DND-41 (cell line): ENCODE data around the gene CAPRIN1.

Source experiments
- ATAC-seq: fragments of 200-7000 bp; cut with Tn5 transposase; 3 replicates; pipeline ENCODE4 v1.9.1; 2021; ENCODE audit warnings: low read depth; ENCODE audit not compliant: insufficient read depth
- DNase-seq: peaks from one replicate; pipeline ENCODE4 v3.0.0-alpha.2; 2020
- H2AFZ ChIP-seq: 2 replicates; pipeline ENCODE4 v1.6.0; 2012; ENCODE audit warnings: low read depth, low read length
- H3K27ac ChIP-seq: 2 replicates; pipeline ENCODE4 v1.5.1; 2012; ENCODE audit warnings: low read length, inconsistent platforms
- H3K27me3 ChIP-seq: fragments of 200-600 bp; sonication (generic); 2 replicates; pipeline ENCODE4 v1.6.0; 2012; ENCODE audit warnings: low read length, mild to moderate bottlenecking, inconsistent platforms; ENCODE audit not compliant: insufficient read depth, poor library complexity
- H3K36me3 ChIP-seq: 2 replicates; pipeline ENCODE4 v1.5.1; 2012; ENCODE audit warnings: low read length, inconsistent platforms; ENCODE audit not compliant: insufficient read depth
- H3K4me1 ChIP-seq: 2 replicates; pipeline ENCODE4 v1.5.1; 2012; ENCODE audit warnings: mild to moderate bottlenecking, low read length; ENCODE audit not compliant: insufficient read depth
- H3K4me2 ChIP-seq: 2 replicates; pipeline ENCODE4 v1.6.0; 2012; ENCODE audit warnings: mild to moderate bottlenecking, moderate library complexity, low read length, inconsistent platforms; ENCODE audit not compliant: insufficient read depth
- H3K4me3 ChIP-seq, 2 experiments: fragments of 200-600 bp in 1 of 2; shearing (Covaris generic) in 1 of 2; 2 replicates each; pipeline ENCODE4 v1.5.1; 2012 to 2016; ENCODE audit warnings: inconsistent platforms in 2 of 2, low read length in 2 of 2, mild to moderate bottlenecking in 2 of 2, low read depth in 1 of 2, moderate library complexity in 1 of 2
- H3K79me2 ChIP-seq: 2 replicates; pipeline ENCODE4 v1.6.0; 2012; ENCODE audit warnings: low read length, inconsistent platforms; ENCODE audit not compliant: insufficient read depth
- H3K9ac ChIP-seq: 2 replicates; pipeline ENCODE4 v1.6.0; 2012; ENCODE audit warnings: low read depth, mild to moderate bottlenecking, inconsistent platforms, low read length, moderate library complexity
- H3K9me3 ChIP-seq: 2 replicates; pipeline ENCODE4 v1.5.1; 2012; ENCODE audit warnings: low read length, moderate library complexity, mild to moderate bottlenecking, inconsistent platforms; ENCODE audit not compliant: insufficient read depth, severe bottlenecking
- H4K20me1 ChIP-seq: 2 replicates; pipeline ENCODE4 v1.6.0; 2012; ENCODE audit warnings: low read length; ENCODE audit not compliant: insufficient read depth
- EZH2 ChIP-seq: IDR thresholded peaks from 3 replicates; pipeline ENCODE4 v1.6.1; 2012; ENCODE audit warnings: borderline replicate concordance, low read depth, mild to moderate bottlenecking, moderate library complexity, low read length, inconsistent platforms; ENCODE audit not compliant: severe bottlenecking
- TF ChIP-seq, protein P1 (sequence below): IDR thresholded peaks from 2 replicates; pipeline ENCODE4 v1.5.1; 2012; ENCODE audit warnings: borderline replicate concordance, low read length, moderate library complexity, mild to moderate bottlenecking; ENCODE audit not compliant: poor library complexity, severe bottlenecking; ENCODE audit errors: extremely low read depth

The CAPRIN1 gene

DNA sequence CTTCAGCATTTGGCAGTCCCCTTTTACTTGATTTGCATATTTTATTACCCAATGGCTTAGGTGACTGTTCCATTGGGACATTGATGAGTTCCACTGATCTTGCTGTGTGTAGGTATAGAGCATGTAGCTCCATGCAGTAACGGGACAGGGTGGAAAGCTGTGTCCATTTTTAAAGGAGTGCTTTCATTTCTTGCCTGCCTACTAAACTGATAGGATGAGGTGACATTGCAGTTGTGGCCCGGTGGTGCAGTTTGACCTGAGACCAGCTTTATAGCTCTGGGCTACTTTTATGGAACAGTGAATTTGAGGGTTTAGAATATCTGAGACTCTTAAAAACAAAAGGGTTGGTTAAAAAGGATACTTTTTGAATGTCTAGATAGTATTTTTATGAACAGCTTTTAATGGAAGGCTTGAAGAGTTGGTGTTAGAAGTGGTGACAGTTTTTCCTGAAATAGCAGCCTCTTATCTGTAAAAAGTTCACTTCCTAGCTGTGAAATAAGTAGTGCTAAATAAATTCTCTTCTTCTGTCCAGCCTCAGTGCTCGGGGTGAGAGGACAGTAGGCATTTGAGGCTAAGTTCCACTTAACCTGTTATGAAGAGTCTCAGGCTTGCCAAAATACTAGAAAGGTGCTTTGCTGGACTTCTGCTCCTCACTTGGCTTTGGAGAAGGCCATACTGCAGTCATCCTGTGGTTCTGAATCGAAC lies 80.9 kb downstream of the CAPRIN1 start:
- no peak overlapping the region for H3K4me3 ChIP-seq
- no peak overlapping the region for H3K4me2 ChIP-seq
- no peaks in the 10 kb centered on the region for H3K4me1 ChIP-seq
- H3K79me2 ChIP-seq = no peaks in the 10 kb centered on the region
- DNase-seq (no peak), ATAC-seq (no peak)
- no peak overlapping the region for H2AFZ ChIP-seq
- TF ChIP-seq, protein P1, sequence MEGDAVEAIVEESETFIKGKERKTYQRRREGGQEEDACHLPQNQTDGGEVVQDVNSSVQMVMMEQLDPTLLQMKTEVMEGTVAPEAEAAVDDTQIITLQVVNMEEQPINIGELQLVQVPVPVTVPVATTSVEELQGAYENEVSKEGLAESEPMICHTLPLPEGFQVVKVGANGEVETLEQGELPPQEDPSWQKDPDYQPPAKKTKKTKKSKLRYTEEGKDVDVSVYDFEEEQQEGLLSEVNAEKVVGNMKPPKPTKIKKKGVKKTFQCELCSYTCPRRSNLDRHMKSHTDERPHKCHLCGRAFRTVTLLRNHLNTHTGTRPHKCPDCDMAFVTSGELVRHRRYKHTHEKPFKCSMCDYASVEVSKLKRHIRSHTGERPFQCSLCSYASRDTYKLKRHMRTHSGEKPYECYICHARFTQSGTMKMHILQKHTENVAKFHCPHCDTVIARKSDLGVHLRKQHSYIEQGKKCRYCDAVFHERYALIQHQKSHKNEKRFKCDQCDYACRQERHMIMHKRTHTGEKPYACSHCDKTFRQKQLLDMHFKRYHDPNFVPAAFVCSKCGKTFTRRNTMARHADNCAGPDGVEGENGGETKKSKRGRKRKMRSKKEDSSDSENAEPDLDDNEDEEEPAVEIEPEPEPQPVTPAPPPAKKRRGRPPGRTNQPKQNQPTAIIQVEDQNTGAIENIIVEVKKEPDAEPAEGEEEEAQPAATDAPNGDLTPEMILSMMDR = no peak
- TF ChIP-seq EZH2 = no peak
- H3K27ac ChIP-seq = no peak overlapping the region
- peaks cover 90% of the 10 kb centered on the region for H3K36me3 ChIP-seq
- peaks cover 6% of the 10 kb centered on the region for H4K20me1 ChIP-seq
- no peaks in the 10 kb centered on the region for H3K9me3 ChIP-seq
- no peaks in the 10 kb centered on the region for H3K27me3 ChIP-seq
- no peak overlapping the region for H3K9ac ChIP-seq

DNA sequence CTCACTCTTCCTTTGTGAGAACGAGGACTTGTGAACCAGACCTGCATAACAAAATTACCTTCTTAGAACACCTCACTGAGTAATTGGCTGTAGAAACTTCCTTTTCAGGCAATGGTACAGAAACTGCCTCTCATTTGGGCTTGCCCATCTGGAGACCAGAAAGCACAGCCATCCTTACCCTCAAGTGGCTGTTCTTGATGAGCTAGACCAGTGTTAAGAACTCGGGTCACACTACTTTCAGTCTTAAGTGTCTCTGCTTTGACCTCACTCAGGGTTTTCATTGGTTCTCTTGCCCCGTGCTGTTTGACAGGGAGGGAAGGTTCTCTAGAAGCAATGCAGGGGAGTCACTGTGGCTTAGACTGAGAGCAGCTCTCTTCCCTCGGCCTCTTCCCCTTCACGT lies 83.2 kb downstream of the CAPRIN1 start:
- TF ChIP-seq, protein P1 = no peak
- no peak for TF ChIP-seq EZH2
- DNase-seq (no peak), ATAC-seq (no peak)
- H3K9me3 ChIP-seq = no peaks in the 10 kb centered on the region
- H3K79me2 ChIP-seq = no peaks in the 10 kb centered on the region
- H3K4me1 ChIP-seq = no peaks in the 10 kb centered on the region
- H3K36me3 ChIP-seq = peaks cover 95% of the 10 kb centered on the region
- peaks cover 6% of the 10 kb centered on the region for H4K20me1 ChIP-seq
- H3K4me3 ChIP-seq = no peak overlapping the region
- H3K9ac ChIP-seq = no peak overlapping the region
- H3K4me2 ChIP-seq = no peak overlapping the region
- no peak overlapping the region for H3K27ac ChIP-seq
- H2AFZ ChIP-seq = no peak overlapping the region
- H3K27me3 ChIP-seq = no peaks in the 10 kb centered on the region

DNA sequence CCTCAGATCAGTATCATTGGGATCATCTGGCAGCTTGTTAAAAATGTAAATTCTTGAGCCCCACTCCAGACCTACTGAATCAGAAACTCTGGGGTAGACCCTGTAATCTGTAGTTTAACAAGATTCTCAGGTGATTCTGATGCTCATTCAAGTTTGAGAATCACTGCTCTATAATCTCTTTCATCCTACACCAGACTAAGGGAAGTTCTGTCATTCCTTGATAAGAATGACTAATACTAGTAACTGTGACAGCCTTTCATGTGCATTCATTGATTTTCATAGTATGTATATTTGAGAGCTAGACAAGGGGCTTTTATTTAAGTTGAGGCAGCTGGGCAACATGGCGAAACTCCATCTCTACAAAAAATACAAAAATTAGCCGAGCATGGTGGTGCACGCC lies 83.9 kb downstream of the CAPRIN1 start:
- peaks cover 6% of the 10 kb centered on the region for H4K20me1 ChIP-seq
- TF ChIP-seq, protein P1 = no peak
- TF ChIP-seq EZH2 = no peak
- no peaks in the 10 kb centered on the region for H3K4me1 ChIP-seq
- H3K4me2 ChIP-seq = no peak overlapping the region
- H3K79me2 ChIP-seq = no peaks in the 10 kb centered on the region
- H3K36me3 ChIP-seq = peaks cover 94% of the 10 kb centered on the region
- no peak overlapping the region for H3K27ac ChIP-seq
- no peak overlapping the region for H3K4me3 ChIP-seq
- DNase-seq (no peak), ATAC-seq (no peak)
- H2AFZ ChIP-seq = no peak overlapping the region
- H3K9ac ChIP-seq = no peak overlapping the region
- no peaks in the 10 kb centered on the region for H3K27me3 ChIP-seq
- no peaks in the 10 kb centered on the region for H3K9me3 ChIP-seq

DNA sequence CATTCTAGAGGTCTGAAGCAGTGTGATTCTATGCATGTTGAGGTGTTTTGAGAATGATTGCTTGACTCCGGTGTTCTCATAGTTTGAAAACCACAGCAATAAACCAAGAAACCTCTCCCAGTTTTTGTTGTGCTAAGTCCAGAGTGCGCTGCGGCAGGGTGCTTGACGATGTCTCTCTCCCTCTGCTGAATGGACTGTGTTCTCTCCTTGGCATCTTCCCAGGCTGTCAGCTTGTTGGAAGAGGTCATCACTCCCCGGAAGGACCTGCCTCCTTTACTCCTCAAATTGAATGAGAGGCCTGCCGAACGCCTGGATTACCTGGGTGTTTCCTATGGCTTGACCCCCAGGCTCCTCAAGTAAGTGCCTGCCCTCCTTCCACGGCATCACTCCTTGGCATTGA lies 84.9 kb downstream of the CAPRIN1 start:
- no peak for TF ChIP-seq EZH2
- TF ChIP-seq, protein P1 = no peak
- no peak overlapping the region for H3K4me3 ChIP-seq
- peaks cover 6% of the 10 kb centered on the region for H4K20me1 ChIP-seq
- no peak overlapping the region for H3K27ac ChIP-seq
- DNase-seq = no peak
- no peaks in the 10 kb centered on the region for H3K79me2 ChIP-seq
- no peak overlapping the region for H3K9ac ChIP-seq
- peaks cover 94% of the 10 kb centered on the region for H3K36me3 ChIP-seq
- no peak overlapping the region for H2AFZ ChIP-seq
- no peak overlapping the region for H3K4me2 ChIP-seq
- no peak for ATAC-seq
- H3K27me3 ChIP-seq = no peaks in the 10 kb centered on the region
- no peaks in the 10 kb centered on the region for H3K4me1 ChIP-seq
- no peaks in the 10 kb centered on the region for H3K9me3 ChIP-seq
